Fibroblast of upper back skin (primary cell): ENCODE data around the gene NBEAL2.

ENCODE experiments used
- DNase-seq: peaks from one replicate; pipeline ENCODE4 v3.0.0-alpha.2; 2013

The NBEAL2 gene

DNA sequence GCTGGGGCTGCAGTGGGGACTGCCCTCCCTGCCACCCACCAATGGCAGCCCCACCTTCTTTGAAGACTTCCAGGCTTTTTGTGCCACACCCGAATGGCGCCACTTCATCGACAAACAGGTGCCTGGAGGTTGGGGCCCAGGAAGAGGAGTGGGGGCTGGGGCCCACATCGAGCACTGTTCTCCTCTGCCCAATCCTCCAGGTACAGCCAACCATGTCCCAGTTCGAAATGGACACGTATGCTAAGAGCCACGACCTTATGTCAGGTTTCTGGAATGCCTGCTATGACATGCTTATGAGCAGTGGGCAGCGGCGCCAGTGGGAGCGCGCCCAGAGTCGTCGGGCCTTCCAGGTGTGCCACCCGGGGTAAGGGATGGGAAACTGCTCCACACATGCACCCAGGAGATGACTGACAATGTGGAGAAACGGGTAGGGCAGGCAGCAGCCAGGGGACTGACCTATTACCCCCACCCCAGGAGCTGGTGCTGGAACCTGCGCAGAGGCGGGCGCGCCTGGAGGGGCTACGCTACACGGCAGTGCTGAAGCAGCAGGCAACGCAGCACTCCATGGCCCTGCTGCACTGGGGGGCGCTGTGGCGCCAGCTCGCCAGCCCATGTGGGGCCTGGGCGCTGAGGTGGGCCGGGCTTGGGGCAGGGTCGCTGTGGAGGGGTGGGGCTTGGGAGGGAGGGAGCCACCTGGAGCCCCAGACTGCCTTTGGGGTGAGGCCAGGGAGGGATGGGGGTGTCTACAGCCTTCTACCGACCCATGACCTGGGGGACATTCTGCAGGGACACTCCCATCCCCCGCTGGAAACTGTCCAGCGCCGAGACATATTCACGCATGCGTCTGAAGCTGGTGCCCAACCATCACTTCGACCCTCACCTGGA, 22.9 kb downstream of the NBEAL2 start:
- DNase-seq = no peak

DNA sequence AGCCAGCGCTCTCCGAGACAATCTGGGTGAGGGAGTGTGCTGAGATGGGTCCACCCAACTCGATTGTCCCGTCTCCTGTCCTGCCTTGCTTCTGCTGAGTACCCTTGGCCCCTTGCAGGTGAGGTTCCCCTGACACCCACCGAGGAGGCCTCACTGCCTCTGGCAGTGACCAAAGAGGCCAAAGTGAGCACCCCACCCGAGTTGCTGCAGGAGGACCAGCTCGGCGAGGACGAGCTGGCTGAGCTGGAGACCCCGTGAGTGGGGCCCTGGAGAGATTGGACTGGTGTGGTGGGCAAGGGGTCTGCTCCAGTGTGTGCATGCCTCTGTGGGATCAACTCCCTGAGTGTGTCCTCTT, 23.6 kb downstream of the NBEAL2 start:
- DNase-seq = no peak

DNA sequence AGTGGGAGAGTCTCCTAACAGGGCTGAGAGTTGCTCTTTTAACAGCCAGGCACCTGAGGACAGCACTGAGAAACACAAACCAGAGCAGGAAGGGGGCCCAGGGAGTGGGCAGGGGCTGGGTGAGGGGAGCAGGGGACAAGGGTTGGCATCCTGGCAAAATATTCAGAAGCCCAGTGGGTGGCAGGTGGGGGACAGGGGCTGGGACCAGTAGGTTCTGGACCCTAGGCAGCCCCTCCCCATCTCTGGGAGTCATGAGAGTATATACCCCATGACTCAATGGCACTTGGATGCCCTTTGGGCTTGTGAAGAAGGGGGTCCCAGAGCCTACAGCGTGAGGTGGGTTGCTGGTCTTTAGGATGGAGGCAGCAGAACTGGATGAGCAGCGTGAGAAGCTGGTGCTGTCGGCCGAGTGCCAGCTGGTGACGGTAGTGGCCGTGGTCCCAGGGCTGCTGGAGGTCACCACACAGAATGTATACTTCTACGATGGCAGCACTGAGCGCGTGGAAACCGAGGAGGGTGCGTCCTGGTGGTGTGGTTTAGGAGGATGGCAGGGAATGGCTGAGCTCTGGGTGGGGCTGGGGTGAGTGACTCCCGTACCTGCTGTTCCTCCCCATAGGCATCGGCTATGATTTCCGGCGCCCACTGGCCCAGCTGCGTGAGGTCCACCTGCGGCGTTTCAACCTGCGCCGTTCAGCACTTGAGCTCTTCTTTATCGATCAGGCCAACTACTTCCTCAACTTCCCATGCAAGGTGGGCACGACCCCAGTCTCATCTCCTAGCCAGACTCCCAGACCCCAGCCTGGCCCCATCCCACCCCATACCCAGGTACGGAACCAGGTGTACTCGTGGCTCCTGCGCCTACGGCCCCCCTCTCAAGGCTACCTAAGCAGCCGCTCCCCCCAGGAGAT, 24.2 kb downstream of the NBEAL2 start:
- DNase-seq = no peak

DNA sequence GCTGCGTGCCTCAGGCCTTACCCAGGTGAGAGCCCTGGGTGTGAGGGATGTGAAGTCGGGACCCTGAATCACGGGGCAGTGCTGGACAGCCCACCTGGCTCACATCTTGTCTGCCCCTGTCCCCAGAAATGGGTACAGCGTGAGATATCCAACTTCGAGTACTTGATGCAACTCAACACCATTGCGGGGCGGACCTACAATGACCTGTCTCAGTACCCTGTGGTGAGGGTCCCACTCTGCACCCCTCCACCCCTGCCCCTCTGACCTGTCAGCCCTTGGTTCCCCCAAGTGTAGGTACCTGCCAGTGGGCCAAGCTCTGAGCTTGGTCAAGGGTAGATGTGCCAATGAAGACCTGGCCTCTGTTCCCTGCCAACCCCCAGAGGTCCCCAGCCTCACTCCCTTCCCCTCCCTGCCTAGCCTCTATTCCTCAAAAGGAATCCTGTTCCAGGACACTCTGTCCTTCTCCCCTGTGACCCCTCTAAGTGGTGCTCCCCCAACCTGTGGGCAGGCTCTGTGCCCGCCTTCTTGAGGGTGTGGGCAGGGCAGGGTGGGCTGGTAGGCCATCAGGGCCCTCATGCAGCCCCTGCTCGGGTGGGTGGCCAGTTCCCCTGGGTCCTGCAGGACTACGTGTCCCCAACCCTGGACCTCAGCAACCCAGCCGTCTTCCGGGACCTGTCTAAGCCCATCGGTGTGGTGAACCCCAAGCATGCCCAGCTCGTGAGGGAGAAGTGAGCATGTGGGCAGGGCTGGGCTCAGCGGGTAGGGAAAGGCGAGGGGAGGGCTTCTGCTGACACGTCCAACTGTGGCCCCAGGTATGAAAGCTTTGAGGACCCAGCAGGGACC, 25.1 kb downstream of the NBEAL2 start:
- DNase-seq = no peak

DNA sequence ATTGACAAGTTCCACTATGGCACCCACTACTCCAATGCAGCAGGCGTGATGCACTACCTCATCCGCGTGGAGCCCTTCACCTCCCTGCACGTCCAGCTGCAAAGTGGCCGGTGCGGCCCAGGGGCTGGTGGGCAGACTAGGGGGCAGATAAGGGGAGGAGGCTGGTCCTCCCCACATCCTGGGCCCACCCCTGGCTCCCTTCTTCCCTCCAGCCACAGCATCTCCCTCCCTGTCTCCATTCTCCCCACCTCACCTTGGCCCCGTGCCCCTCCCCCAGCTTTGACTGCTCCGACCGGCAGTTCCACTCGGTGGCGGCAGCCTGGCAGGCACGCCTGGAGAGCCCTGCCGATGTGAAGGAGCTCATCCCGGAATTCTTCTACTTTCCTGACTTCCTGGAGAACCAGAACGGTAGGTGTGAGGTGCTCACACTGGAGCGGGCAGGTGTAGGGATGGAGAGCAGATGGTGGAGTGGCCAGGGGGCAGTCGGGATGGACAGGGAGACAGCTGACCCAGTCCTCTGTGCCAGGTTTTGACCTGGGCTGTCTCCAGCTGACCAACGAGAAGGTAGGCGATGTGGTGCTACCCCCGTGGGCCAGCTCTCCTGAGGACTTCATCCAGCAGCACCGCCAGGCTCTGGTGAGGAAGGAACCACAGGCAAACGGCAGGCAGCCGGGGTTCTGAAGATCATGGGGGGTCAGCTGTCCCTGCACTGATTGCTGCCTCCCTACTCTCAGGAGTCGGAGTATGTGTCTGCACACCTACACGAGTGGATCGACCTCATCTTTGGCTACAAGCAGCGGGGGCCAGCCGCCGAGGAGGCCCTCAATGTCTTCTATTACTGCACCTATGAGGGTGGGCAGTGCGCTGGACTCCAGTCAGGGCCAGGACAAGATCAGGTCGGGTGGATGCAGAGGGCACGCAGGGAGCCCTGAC, 26.0 kb downstream of the NBEAL2 start:
- no peak for DNase-seq

DNA sequence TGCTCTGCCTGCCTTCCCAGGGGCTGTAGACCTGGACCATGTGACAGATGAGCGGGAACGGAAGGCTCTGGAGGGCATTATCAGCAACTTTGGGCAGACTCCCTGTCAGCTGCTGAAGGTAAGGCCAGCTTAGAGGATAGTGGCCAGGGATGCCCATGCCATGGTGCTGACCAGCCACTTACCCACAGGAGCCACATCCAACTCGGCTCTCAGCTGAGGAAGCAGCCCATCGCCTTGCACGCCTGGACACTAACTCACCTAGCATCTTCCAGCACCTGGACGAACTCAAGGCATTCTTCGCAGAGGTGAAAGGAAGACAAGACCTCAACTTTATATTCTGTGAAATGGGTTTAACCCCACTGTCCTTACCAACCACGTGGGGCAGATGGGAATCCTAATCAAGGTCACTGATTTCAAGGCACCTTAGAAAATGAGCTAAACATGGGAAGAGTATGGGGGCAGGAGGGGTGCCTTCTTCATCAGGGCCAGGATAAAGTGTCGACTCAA, 26.7 kb downstream of the NBEAL2 start:
- DNase-seq = no peak

DNA sequence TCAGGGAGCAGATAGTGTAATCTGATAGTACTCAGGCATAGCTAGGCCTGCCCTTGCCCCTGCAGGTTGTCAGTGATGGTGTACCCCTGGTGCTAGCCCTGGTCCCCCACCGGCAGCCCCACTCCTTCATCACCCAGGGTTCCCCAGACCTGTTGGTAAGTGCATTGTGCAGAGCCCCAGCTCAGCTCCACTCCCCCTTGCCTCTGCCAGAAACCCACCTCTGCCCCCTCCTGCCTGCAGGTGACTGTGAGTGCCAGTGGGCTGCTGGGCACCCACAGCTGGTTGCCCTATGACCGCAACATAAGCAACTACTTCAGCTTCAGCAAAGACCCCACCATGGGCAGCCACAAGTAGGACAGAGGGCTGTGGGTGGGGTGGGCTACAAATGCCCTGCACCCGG, 27.5 kb downstream of the NBEAL2 start:
- DNase-seq = no peak

DNA sequence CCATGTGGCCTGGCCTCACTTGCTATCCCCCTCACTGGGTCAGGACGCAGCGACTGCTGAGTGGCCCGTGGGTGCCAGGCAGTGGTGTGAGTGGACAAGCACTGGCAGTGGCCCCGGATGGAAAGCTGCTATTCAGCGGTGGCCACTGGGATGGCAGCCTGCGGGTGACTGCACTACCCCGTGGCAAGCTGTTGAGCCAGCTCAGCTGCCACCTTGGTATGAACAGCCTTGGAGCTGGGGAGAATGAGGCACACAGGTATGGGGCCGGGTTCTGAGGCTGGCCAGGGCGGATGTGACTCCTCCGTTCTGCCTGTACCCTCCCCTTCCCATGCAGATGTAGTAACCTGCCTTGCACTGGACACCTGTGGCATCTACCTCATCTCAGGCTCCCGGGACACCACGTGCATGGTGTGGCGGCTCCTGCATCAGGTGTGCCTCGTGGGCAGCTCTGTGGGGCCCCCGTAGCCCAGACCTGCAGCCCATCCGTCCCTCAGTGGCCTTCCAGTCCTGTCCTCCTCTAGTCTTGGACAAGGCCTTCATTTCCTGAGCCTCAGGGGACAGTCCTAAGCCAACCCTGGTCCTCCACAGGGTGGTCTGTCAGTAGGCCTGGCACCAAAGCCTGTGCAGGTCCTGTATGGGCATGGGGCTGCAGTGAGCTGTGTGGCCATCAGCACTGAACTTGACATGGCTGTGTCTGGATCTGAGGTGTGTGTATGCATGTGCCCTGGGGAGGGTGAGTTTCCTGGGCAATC, 28.2 kb downstream of the NBEAL2 start:
- DNase-seq = no peak

DNA sequence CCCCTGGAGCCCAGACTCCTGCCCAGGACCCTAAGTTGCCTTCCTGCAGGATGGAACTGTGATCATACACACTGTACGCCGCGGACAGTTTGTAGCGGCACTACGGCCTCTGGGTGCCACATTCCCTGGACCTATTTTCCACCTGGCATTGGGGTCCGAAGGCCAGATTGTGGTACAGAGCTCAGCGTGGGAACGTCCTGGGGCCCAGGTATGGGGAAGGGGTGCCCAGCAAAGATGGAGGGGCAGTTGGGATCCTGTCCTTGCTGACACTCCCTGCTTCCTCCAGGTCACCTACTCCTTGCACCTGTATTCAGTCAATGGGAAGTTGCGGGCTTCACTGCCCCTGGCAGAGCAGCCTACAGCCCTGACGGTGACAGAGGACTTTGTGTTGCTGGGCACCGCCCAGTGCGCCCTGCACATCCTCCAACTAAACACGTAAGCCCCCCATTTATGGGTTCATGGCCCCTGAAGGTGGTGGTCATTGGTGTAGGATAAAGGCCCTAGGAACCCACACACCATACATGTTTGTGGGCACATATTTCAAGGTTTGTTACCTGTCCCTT, 28.8 kb downstream of the NBEAL2 start:
- DNase-seq = no peak

DNA sequence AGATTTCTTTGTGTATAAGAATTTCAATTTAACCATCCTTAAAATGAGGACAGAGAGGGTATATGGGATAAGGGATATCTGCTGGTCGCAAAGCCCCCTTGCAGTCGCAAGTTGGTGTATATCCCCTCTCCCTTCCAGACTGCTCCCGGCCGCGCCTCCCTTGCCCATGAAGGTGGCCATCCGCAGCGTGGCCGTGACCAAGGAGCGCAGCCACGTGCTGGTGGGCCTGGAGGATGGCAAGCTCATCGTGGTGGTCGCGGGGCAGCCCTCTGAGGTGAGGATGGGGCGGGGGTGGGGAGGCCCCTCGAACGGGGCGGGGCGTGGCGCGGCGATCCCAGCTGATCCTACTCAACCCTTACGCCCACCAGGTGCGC, 29.4 kb downstream of the NBEAL2 start:
- DNase-seq = no peak

DNA sequence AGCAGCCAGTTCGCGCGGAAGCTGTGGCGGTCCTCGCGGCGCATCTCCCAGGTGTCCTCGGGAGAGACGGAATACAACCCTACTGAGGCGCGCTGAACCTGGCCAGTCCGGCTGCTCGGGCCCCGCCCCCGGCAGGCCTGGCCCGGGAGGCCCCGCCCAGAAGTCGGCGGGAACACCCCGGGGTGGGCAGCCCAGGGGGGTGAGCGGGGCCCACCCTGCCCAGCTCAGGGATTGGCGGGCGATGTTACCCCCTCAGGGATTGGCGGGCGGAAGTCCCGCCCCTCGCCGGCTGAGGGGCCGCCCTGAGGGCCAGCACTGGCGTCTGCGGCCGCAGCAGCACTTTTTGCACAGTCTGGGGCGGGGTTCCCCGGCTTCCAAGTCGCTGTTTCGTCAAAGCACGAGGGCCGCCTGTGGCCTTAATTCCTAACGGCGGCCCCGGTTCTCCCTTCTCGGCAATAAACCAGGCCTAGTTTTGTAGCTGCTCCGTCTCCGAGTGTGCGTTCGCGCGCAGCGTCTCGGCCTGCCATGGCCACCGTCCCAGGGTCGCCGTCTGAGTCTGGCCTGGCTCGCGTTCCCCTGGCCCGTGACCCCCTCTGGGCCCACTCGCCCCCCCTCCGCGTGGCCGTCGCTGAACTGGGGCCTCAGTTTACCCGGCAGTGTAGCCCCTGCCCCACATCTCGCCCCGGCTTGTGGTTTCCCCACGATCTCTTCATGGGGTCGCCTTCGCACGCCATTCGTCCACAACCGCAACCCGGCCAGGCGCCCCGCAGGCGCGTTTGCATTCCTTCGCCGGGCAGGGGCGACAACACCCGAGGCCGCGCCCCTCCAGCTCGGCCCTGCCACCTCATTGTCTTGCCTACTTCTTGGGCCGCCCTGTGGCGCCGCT, 30.0 kb downstream of the NBEAL2 start:
- peak; percentile 94 for DNase-seq

DNA sequence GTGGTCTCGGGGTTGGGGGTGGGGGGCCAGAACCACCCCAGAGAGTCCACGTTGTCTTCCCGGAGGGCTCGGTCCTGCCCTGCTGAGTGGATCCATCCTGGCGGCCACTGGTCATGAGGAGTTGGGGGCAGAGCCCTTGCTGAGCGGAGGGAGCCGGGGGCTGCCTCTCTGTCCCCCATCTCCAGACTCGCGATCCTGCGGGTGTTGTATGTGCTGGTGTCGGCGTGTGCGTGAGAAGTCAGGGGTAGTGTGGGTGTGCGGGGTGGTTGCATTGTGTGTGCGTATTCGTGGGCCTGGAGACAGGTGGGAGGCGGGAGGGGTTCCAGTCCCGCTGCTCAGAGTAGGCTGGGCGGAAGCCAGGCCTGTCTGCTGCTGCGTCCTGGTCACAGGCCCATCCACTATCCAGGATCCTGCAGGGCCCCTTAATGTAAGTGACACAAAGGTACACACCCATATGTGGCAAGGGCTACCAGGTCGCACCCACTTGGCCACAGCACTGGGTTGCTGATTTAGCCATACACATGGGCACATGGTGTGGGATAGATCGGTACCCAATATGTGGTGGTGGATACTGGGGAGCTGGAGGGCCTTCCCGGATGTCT, 30.7 kb downstream of the NBEAL2 start:
- DNase-seq = no peak

DNA sequence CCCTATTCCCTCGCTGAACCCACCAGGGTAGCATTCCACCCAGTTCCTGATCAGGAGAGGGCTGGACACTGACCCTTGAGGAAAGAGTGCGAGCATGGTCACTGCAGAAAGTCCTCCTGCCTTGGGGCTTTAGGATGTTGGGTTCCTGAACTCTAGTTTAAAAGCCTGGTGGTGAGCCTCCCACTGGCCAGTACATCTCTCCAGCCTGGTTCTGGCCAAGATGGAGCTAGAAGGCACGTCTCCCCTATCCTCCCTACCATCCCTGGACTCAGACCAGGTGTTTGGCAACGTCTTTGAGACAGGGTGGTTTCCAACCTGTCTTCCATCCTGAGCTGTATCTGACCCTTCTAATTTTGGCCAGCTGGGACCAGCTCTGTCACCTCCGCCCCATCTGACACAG, 31.4 kb downstream of the NBEAL2 start:
- no peak for DNase-seq

DNA sequence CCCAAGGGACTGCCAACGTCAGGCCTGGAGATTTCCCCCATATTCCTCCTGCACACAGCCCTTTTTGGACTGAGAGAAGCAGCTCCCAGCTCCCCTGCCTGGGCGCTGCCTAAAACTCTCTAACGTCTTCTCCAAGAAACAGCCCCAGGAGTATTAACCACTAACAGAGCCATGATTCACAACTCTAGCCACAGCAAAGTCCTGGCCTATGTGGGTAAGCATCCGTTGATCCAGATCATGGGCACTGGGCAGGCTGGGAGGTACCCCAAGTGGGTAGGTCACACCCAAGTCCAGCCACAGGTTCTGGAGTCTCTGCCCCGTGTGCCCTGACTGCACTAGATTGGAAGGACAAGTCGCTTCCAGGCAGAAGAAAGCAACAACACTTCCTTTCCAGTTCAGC, 31.9 kb downstream of the NBEAL2 start:
- no peak for DNase-seq

DNA sequence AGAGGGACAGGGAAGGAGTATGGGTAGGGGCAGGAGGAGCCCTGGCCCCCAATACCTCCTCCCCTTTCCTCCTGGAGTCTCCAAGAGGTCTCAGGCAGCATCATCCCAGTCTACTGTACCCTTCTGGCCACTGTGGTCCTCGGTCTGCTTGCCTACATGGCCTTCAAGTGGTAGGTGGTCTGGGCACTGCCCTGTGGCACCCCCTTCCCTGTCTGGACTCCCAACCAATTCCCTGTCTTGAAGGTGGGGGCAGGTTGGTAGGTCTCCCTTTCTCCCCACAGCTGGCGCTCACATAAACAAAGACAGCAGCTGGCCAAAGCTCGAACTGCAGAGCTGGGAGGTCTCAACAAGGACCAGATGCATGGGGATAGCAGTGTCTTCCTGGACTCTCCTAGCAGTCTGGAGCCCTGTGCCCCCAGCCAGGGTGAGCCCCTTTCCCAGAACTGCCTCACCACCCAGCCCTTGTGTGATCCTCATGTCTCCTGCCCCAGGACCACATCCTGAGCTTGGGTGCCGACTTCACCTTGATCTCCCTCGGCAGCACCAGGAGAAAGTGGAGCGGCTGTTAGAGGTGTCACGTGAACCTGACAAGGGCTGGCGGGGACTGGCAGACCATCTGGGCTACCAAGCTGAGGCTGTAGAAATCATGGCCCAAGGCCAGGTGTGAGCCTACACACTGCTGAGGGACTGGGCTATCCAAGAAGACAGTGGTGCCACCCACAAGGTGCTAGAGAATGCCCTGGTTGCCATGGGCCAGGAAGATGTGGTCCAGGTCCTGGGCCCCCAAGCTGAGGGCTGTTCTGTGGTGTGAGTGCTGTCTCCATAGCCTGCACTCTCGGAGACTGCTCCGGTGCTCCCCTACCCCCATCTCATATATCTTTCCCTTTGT, 33.1 kb downstream of the NBEAL2 start:
- no peak for DNase-seq

DNA sequence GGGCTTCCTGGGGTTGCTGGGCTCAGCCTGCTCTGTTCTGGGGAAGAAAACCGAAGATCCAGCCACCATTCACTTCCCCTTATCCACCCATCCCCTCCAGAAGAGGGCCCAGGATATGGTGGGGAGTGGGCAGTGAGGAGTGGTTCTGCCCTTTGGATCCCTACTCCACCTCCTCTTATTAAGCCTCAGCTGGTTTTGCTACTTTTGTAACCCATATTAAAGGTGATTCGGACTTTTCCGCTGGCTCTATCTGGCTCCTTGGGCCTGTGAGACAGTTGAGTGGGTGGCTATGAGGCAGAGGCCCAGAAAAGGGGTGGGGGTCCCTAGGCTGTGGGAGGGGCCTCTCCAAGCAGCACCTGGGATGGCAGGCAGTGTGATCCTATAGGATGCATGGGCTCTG, 33.8 kb downstream of the NBEAL2 start:
- no peak for DNase-seq

DNA sequence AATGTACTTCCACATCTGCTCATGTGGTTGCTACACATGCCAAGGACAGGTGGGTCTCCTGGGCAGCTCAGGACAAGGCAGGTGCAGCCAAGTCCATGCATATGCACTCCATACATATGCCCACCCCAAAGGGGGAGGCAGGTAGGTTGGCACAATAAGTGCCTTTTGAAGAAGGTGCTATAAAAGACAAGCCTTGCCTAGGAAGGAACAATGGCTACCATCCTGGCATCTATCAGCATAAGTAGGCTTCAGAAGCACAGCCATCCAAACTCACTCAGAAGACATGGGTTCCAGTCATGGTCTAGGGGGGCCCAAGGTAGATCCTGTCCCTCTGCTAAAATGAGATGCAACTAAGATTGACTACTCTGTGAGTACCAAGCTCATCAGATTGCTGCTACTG, 34.6 kb downstream of the NBEAL2 start:
- no peak for DNase-seq

DNA sequence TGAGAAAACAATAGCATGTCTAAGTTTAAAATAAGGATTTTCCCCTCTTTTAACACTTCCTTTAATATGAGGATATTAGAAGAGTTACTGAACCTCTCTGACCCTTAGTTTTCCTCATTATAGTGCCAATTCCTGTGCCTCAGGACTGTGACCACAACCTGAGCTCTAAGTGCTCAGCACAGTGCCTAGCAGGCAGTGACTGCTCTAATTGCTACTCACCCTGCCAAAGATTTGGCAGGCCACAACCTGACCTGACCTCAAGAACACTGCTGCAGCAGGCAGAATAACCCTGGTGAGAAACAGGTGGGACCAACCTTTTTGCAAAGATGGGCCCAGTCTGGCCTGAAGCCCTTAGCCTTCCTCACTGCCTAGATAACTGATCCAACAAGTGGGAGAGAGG, 35.7 kb downstream of the NBEAL2 start:
- DNase-seq = no peak
